GM13976 (cell line): ENCODE measurements around the gene BOD1L1.

Source experiments
- DNase-seq: peaks from one replicate; pipeline ENCODE4 v3.0.0; 2012; ENCODE audit warnings: low spot score
- CTCF ChIP-seq: IDR thresholded peaks from 2 replicates; pipeline ENCODE4 v1.5.1; 2012; ENCODE audit warnings: borderline replicate concordance, mild to moderate bottlenecking; ENCODE audit not compliant: insufficient read depth; ENCODE audit errors: extremely low read depth, missing control alignments, control extremely low read depth
- in situ Hi-C: fragments of 300-500 bp; cut with MboI; formaldehyde crosslinking; loops from one replicate; pipeline ENCODE4 v1.12.0; 2022; ENCODE audit warnings: low sequenced_read_pairs, mixed read lengths, inconsistent platforms; ENCODE audit not compliant: unreplicated experiment

The BOD1L1 gene

GRCh38 chr4:13611283-13611842, 16.2 kb downstream of the BOD1L1 start:
- in situ Hi-C loops = no loop called here

GRCh38 chr4:13605330-13605729, 22.2 kb downstream of the BOD1L1 start:
- DNase-seq = no peak
- no peak for TF ChIP-seq CTCF
- in situ Hi-C loops = no loop called here

More at GRCh38 chr4:13611283-13611842, 16.2 kb downstream of the BOD1L1 start:
- no peak for TF ChIP-seq CTCF
- DNase-seq = peak; percentile 46

GRCh38 chr4:13601848-13602247, 25.7 kb downstream of the BOD1L1 start:
- no peak for TF ChIP-seq CTCF
- in situ Hi-C loops = no loop called here
- DNase-seq = no peak

- in situ Hi-C loops = no loop called here
- TF ChIP-seq CTCF = no peak
- no peak for DNase-seq
These were observed 26.5 kb downstream of the BOD1L1 start for GRCh38 chr4:13601048-13601447.

- TF ChIP-seq CTCF = no peak
- no peak for DNase-seq
- in situ Hi-C loops = no loop called here
These were observed 28.4 kb downstream of the BOD1L1 start for GRCh38 chr4:13599159-13599558.

- in situ Hi-C loops = no loop called here
- no peak for DNase-seq
These were observed 29.9 kb downstream of the BOD1L1 start for GRCh38 chr4:13597604-13598003.

More at GRCh38 chr4:13597604-13598003, 29.9 kb downstream of the BOD1L1 start:
- TF ChIP-seq CTCF = no peak
